Omental fat pad (tissue), 4 donors: Measurements from ENCODE around the gene TIMM50. TPM values are rescaled to one million over a fixed set of nuclear protein-coding genes. Genes with fewer than 3 reads are reported as not detected.

ENCODE experiments used
- ATAC-seq: fragments of 150-250 bp; one replicate; pipeline ENCODE4 v1.9.1; 2016; ENCODE audit warnings: mild to moderate bottlenecking, moderate library complexity; ENCODE audit not compliant: low FRiP score
- DNase-seq: peaks from one replicate; pipeline ENCODE4 v3.0.0-alpha.2; 2019; ENCODE audit warnings: low spot score
- total RNA-seq, 4 donors: library from RNA; depleted of rRNA; stranded (reverse); fragments of >200 nt; gene quantifications; one replicate each; pipeline ENCODE4 v1.1.0, GENCODE V29; 2016
- TF ChIP-seq, protein P1 (sequence below), 3 donors: fragments of 450-650 bp; IDR thresholded peaks; one replicate each; pipeline ENCODE4 v1.5.1; 2016 to 2017; ENCODE audit warnings: antibody characterized with exemption in 3 of 3, mild to moderate bottlenecking in 3 of 3, moderate library complexity in 2 of 3

Gene TIMM50
- total RNA-seq, 4 donors from 2014 or later: 36.4 to 65.7 (median 50.3) TPM

DNA sequence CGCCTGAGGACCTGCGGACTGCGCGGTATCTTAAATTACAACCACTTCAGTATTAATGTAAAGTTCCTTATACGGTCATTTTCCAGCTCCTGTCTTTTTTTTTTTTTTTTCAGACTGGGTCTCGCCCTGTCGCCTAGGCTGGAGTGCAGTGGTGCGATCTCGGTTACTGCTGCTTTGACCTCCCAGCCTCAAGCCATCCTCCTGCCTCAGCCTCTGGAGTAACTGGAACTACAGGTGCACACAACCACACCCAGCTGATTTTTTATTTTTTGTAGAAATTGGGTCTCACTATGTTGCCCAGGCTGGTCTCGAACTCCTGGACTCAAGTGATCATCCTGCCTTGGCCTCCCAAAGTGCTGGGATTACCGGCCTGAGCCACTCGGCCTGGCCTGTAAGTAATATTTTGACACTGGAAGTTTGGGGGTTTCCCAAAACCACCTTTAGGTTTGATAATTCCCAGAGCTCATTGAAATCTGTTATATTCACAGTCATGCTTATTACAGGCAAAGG is 52.4 kb downstream of the TIMM50 start:
- DNase-seq (no peak), ATAC-seq (no peak)
- TF ChIP-seq, protein P1, sequence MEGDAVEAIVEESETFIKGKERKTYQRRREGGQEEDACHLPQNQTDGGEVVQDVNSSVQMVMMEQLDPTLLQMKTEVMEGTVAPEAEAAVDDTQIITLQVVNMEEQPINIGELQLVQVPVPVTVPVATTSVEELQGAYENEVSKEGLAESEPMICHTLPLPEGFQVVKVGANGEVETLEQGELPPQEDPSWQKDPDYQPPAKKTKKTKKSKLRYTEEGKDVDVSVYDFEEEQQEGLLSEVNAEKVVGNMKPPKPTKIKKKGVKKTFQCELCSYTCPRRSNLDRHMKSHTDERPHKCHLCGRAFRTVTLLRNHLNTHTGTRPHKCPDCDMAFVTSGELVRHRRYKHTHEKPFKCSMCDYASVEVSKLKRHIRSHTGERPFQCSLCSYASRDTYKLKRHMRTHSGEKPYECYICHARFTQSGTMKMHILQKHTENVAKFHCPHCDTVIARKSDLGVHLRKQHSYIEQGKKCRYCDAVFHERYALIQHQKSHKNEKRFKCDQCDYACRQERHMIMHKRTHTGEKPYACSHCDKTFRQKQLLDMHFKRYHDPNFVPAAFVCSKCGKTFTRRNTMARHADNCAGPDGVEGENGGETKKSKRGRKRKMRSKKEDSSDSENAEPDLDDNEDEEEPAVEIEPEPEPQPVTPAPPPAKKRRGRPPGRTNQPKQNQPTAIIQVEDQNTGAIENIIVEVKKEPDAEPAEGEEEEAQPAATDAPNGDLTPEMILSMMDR (IDR thresholded peaks at IDR 0.05): no peak

DNA sequence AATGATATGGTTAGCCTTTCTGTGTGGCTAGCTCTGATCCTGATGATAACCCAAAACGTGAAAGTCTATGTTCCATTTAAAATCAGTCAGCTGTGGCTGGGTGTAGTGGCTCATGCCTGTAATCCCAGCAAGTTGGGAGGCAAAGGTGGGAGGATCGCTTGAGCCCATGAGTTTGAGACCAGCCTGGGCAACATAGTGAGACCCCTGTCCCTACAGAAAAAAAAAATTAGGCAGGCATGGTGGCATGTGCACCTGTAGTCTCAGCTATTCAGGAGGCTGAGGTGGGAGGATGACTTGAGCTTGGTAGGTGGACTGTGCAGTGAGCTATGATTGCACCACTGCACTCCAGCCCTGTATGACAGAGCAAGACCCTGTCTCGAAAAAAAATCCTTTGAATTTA is 53.2 kb downstream of the TIMM50 start:
- TF ChIP-seq, protein P1 (IDR thresholded peaks at IDR 0.05): no peak
- ATAC-seq: no peak

DNA sequence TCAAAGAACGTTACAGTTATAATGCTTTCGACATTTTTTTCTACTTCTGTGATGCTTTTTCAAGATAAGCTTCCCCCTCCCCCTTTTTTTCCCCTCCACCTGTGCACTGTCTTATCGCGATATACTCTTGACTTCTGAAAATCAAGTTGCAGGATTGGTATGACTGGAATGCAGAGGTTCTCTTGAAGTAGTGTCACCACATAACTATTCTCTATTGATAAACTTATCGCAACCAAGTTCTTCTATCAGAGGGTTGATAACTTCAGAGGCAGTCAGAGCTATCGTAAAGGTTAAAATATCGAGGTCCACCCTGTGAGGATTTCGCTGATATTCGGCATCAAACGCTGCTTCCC is 58.5 kb downstream of the TIMM50 start:
- ATAC-seq (no peak), DNase-seq (no peak)
- TF ChIP-seq, protein P1 (IDR thresholded peaks at IDR 0.05): no peak

More for the DNA sequence above, 53.2 kb downstream of the TIMM50 start:
- DNase-seq: no peak

DNA sequence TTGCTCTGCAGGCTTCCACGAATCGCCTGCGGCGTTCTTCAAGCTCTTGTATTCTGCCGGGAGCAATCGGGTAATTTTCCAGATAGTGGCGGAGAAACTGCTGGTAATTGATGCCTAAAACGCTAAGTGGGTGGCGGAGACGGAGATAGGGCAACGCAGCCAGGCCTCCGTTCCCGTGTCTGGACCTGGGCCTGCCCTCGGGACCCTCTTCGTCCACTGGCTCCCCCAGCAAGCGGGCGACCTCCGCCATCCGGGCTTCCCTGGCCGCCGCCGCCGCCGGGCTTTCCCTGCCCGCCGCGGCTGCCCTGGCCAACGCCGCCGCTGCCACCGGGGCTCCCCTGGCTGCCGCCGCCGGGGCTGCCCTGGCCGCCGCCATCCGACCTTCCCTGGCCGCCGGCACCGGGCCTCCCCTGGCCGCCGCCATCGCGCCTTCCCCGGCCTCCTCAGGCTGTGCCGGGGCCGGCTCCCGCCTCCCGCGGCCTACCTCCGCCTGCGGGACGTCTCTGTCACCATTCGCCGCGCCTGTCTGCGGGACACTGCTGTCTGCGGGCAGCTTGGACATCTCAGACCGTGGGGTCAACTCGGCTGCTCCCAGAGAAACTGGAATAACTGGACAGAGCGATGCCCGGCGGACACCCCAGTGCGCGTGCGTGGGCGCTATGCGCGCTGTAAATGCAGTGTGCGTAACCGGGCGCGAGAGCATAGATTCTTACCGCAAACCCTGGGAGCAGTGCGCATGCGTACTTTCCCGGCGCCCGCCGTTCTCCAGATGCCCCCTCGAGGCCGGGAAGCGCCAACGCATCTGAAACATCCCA is 59.1 kb downstream of the TIMM50 start, which contains the start of gene EID2:
EID2 (minus strand) TSS at position 644 of the 815 bp plus-strand sequence; CDS start at position 562, 82 bp downstream.
- DNase-seq: peak; percentile 88
- TF ChIP-seq, protein P1 (IDR thresholded peaks at IDR 0.05): peak in 1 of 3 donors; percentile 60
- peak; percentile 98 for ATAC-seq

DNA sequence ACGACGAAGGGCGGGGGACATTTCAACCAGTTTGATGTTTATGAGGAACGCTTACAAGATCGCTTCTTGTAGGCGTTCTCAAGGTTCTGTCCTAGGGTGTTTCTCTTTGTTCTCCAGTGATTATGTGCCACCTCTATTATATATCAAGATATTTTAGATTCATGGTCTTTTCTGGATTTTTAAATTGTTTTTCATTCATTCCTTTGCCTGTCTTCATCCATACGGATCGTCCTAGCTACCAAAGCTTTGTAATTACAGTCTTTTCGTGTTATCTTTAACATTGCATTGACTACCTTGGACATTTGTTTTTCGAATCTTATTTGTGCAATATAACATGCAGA is 59.7 kb downstream of the TIMM50 start:
- no peak for ATAC-seq
- no peak for DNase-seq

More for the DNA sequence above, 59.7 kb downstream of the TIMM50 start:
- TF ChIP-seq, protein P1 (IDR thresholded peaks at IDR 0.05): no peak

Other genes starting within 250 kb of the TIMM50 start
- gene IFNL3, start 235.8 kb upstream of the TIMM50 start, total RNA-seq: not detected
- not detected for gene IFNL4, start 232.0 kb upstream of the TIMM50 start, total RNA-seq
- gene IFNL2, start 212.4 kb upstream of the TIMM50 start, total RNA-seq: not detected
- gene IFNL1, start 184.4 kb upstream of the TIMM50 start, total RNA-seq: not detected
- gene LRFN1, start 160.0 kb upstream of the TIMM50 start, total RNA-seq: 1 to 10 TPM in 2 of 4 donors, under 1 TPM in 2; 0.63 to 1.4 (median 1.0) TPM
- gene GMFG, start 144.8 kb upstream of the TIMM50 start, total RNA-seq: 100 to 1,000 TPM in 1 of 4 donors, 10 to 100 TPM in 3; 31.8 to 126 (median 55.5) TPM
- gene SAMD4B, start 138.4 kb upstream of the TIMM50 start, total RNA-seq: 10 to 100 TPM; 55.9 to 87.7 (median 73.2) TPM
- 10 to 100 TPM; 29.2 to 60.3 (median 53.3) TPM for gene PAF1, start 89.7 kb upstream of the TIMM50 start, total RNA-seq
- 10 to 100 TPM; 24.5 to 41.3 (median 32.5) TPM for gene MED29, start 89.5 kb upstream of the TIMM50 start, total RNA-seq
- gene ZFP36, start 74.0 kb upstream of the TIMM50 start, total RNA-seq: 100 to 1,000 TPM; 323 to 827 (median 509) TPM
- gene PLEKHG2, start 68.2 kb upstream of the TIMM50 start, total RNA-seq: 10 to 100 TPM; 16.5 to 35.3 (median 21.4) TPM
- 1,000 to 10,000 TPM; 1,153 to 1,681 (median 1,338) TPM for gene RPS16, start 44.9 kb upstream of the TIMM50 start, total RNA-seq
- gene SUPT5H, start 35.3 kb upstream of the TIMM50 start, total RNA-seq: 100 to 1,000 TPM in 1 of 4 donors, 10 to 100 TPM in 3; 62.2 to 102 (median 73.3) TPM
- under 1 TPM in 1 of 4 donors, not detected in 3; 0.24 TPM for gene DLL3, start 18.1 kb downstream of the TIMM50 start, total RNA-seq
- gene SELENOV, start 34.3 kb downstream of the TIMM50 start, total RNA-seq: not detected
- gene EID2B, start 52.0 kb downstream of the TIMM50 start, total RNA-seq: 1 to 10 TPM; 1.8 to 4.4 (median 2.3) TPM
- 10 to 100 TPM in 2 of 4 donors, 1 to 10 TPM in 2; 6.2 to 13.6 (median 9.6) TPM for gene EID2, start 59.3 kb downstream of the TIMM50 start, total RNA-seq
- gene LGALS13, start 121.7 kb downstream of the TIMM50 start, total RNA-seq: not detected
- gene LGALS16, start 175.1 kb downstream of the TIMM50 start, total RNA-seq: not detected
- not detected for gene LGALS14, start 223.6 kb downstream of the TIMM50 start, total RNA-seq